Peyer's patch (tissue), 4 donors: ENCODE results near the gene MACROH2A1.

Experiments used
- POLR2A ChIP-seq, 2 donors: fragments of 450-650 bp; IDR thresholded peaks; one replicate each; pipeline ENCODE4 v1.5.1; 2017; ENCODE audit warnings: antibody characterized with exemption in 2 of 2, mild to moderate bottlenecking in 2 of 2, moderate library complexity in 2 of 2
- TF ChIP-seq, protein P1 (sequence below), 6 experiments: fragments of 450-650 bp in 4 of 6; fragments of 200-600 bp in 2 of 6; sonication (generic) in 1 of 6; IDR thresholded peaks; one replicate each; pipeline ENCODE4 v1.5.1; 2017 to 2019; ENCODE audit warnings: antibody characterized with exemption in 6 of 6, mild to moderate bottlenecking in 3 of 6, moderate library complexity in 1 of 6

DNA sequence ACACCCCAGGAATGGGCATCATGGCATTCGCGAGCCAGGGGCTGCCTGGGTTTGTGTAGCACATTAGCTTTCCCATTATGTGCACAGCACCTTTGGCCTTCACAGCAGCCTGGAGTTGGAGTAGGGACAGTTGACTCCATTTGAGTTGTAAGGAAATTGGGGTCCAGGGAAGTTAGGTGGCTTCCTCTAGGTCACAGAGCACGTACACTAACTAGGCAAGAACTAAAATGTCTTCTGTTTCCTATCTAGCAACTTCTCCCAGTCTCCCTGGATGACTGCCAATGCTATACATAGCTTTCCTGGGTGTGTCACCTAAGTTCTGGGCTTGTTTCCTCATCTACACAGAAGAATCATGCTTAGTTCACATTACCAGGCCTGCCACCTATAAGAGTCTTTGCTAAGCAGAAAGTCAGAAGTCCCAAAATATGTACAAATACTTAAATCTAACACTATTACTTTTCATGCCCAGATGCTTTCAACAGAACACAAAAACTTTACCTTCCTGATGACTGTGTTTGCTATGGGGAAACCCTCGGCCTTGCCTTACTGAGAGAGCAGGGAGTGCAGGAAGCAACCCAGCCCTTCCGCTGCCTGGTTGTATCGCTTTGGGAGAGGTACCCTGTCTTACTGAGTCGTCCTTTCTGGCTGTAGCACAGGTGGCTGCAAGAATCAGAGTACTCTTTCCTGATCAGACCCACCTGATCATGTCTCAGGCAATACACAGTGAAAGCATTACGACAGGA, 12.0 kb downstream of the MACROH2A1 start:
- TF ChIP-seq, protein P1, sequence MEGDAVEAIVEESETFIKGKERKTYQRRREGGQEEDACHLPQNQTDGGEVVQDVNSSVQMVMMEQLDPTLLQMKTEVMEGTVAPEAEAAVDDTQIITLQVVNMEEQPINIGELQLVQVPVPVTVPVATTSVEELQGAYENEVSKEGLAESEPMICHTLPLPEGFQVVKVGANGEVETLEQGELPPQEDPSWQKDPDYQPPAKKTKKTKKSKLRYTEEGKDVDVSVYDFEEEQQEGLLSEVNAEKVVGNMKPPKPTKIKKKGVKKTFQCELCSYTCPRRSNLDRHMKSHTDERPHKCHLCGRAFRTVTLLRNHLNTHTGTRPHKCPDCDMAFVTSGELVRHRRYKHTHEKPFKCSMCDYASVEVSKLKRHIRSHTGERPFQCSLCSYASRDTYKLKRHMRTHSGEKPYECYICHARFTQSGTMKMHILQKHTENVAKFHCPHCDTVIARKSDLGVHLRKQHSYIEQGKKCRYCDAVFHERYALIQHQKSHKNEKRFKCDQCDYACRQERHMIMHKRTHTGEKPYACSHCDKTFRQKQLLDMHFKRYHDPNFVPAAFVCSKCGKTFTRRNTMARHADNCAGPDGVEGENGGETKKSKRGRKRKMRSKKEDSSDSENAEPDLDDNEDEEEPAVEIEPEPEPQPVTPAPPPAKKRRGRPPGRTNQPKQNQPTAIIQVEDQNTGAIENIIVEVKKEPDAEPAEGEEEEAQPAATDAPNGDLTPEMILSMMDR (IDR thresholded peaks at IDR 0.05), result no peak
- no peak for TF ChIP-seq POLR2A (IDR thresholded peaks at IDR 0.05)
